ENCODE results near the gene ABHD2. TPM values are rescaled to one million over a fixed set of nuclear protein-coding genes. Genes with fewer than 3 reads are reported as not detected.

The ABHD2 gene
- polyA plus RNA-seq, 3 donors, result 30.8 to 67.1 (median 37.3) TPM

DNA sequence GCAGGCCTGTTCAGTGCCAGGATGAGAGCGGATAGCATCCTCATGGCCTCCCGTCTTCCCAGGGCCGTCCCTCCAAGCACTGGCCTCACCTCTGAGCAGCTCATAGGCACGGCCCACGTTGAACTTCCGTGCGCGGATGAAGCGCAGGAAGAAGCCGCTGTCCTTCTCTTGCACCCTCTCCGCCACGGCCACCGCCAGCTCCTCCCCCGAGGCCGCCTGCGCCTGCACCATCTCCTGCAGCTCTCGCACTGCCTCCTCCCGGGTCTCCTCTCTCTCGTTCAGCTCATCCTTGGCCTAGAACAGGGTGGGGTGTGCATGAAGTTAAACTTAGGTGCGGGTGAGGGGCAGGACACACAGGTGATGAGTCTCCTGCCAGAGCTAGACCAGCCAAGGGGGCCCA is 128.8 kb downstream of the ABHD2 start:
- no peaks in the 10 kb centered on the region for H3K79me2 ChIP-seq (ENCODE audit: insufficient read depth, low read length)
- H3K4me3 ChIP-seq (replicated peaks in 1 of 3; ENCODE audit: low read depth in 2 of 3, low read length in 3 of 3), result no peak overlapping the region
- TF ChIP-seq, protein P1, sequence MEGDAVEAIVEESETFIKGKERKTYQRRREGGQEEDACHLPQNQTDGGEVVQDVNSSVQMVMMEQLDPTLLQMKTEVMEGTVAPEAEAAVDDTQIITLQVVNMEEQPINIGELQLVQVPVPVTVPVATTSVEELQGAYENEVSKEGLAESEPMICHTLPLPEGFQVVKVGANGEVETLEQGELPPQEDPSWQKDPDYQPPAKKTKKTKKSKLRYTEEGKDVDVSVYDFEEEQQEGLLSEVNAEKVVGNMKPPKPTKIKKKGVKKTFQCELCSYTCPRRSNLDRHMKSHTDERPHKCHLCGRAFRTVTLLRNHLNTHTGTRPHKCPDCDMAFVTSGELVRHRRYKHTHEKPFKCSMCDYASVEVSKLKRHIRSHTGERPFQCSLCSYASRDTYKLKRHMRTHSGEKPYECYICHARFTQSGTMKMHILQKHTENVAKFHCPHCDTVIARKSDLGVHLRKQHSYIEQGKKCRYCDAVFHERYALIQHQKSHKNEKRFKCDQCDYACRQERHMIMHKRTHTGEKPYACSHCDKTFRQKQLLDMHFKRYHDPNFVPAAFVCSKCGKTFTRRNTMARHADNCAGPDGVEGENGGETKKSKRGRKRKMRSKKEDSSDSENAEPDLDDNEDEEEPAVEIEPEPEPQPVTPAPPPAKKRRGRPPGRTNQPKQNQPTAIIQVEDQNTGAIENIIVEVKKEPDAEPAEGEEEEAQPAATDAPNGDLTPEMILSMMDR (IDR thresholded peaks at IDR 0.05), result no peak
- H4K20me1 ChIP-seq (ENCODE audit: insufficient read depth, low read length), result no peaks in the 10 kb centered on the region
- Mint-ChIP-seq H3K27me3 (ENCODE audit: low read depth in 3 of 3) (peaks cover 2 to 6% (median 2%) of the 10 kb centered on the region in 3 donors), H3K9me3 (no peaks in the 10 kb centered on the region), H3K4me3 (no peak overlapping the region), H3K27ac (no peak overlapping the region), H3K4me1 (no peaks in the 10 kb centered on the region), H3K36me3 (no peaks in the 10 kb centered on the region)
- no peaks in the 10 kb centered on the region for H3K4me1 ChIP-seq (ENCODE audit: control insufficient read depth in 1 of 2, insufficient read depth in 2 of 2, low read length in 2 of 2)
- no peak overlapping the region for H3K27ac ChIP-seq (ENCODE audit: low read depth in 1 of 2, low read length in 2 of 2)
- H3K9me3 ChIP-seq (replicated peaks in 1 of 2; ENCODE audit: control insufficient read depth in 1 of 2, insufficient read depth in 1 of 2, low read length in 2 of 2), result no peaks in the 10 kb centered on the region
- DNase-seq, result no peak
- no peak overlapping the region for H3K9ac ChIP-seq (ENCODE audit: insufficient read depth, low read length, poor library complexity, severe bottlenecking)
- WGBS (ENCODE audit: insufficient coverage), result 96% methylated on average over 15 of the region's 20 CpGs
- H3K4me2 ChIP-seq (replicated peaks; ENCODE audit: extremely low read depth, low read length, poor library complexity, severe bottlenecking), result no peak overlapping the region
- intact Hi-C loops (cut with micrococcal nuclease), result no loop called here
- H3K36me3 ChIP-seq (replicated peaks in 1 of 2; ENCODE audit: control insufficient read depth in 1 of 2, insufficient read depth in 2 of 2, low read length in 2 of 2), result no peaks in the 10 kb centered on the region
- H3K27me3 ChIP-seq (ENCODE audit: control insufficient read depth in 2 of 2, insufficient read depth in 2 of 2, low read length in 2 of 2), result no peaks in the 10 kb centered on the region
- H2AFZ ChIP-seq (ENCODE audit: insufficient read depth, low read depth, low read length, poor library complexity, severe bottlenecking), result no peak overlapping the region

DNA sequence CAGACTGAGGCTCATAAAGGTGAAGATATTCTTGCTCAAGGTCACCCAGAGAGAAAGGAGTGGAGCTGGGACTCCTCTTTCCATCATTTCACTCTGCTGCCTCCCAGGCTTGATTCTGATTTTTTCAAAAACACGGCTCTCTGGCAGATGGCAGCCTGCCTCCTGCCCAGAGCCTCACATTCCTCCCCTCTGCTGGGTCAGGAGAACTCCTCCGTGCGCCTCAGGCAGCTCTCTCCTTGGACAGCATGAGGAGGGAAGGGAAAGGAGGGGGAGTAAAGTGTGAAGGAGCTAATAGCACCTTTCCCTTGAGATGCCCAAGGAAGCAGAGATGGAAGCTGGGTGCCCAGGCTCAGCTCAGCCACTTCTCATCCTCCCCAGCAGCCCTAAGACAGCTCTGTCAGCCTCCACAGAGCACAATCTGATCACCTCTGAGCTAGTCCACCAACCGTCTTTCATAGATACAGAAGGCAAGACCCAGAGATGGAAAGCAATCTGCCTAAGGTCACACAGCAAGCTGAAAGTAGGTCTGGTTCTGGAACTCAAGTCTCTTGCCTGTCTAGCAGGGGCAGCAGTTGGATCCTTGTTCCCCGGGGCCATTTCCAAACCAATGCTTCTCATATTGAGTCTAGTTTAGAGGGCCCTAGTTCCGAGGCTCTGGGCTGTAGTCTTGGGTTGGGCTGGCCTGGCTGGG is 129.6 kb downstream of the ABHD2 start:
- Histone ChIP-seq H3K4me3 (replicated peaks in 1 of 3; ENCODE audit: low read depth in 2 of 3, low read length in 3 of 3) (no peak overlapping the region), H3K27me3 (ENCODE audit: control insufficient read depth in 2 of 2, insufficient read depth in 2 of 2, low read length in 2 of 2) (no peaks in the 10 kb centered on the region), H3K4me2 (replicated peaks; ENCODE audit: extremely low read depth, low read length, poor library complexity, severe bottlenecking) (no peak overlapping the region), H3K9ac (ENCODE audit: insufficient read depth, low read length, poor library complexity, severe bottlenecking) (no peak overlapping the region), H3K9me3 (replicated peaks in 1 of 2; ENCODE audit: control insufficient read depth in 1 of 2, insufficient read depth in 1 of 2, low read length in 2 of 2) (no peaks in the 10 kb centered on the region), H2AFZ (ENCODE audit: insufficient read depth, low read depth, low read length, poor library complexity, severe bottlenecking) (no peak overlapping the region), H3K79me2 (ENCODE audit: insufficient read depth, low read length) (no peaks in the 10 kb centered on the region), H3K27ac (ENCODE audit: low read depth in 1 of 2, low read length in 2 of 2) (no peak overlapping the region), H4K20me1 (ENCODE audit: insufficient read depth, low read length) (no peaks in the 10 kb centered on the region), H3K4me1 (ENCODE audit: control insufficient read depth in 1 of 2, insufficient read depth in 2 of 2, low read length in 2 of 2) (no peaks in the 10 kb centered on the region), H3K36me3 (replicated peaks in 1 of 2; ENCODE audit: control insufficient read depth in 1 of 2, insufficient read depth in 2 of 2, low read length in 2 of 2) (no peaks in the 10 kb centered on the region)
- DNase-seq, result no peak
- H3K27me3 Mint-ChIP-seq (ENCODE audit: low read depth in 3 of 3), result peaks cover 2 to 6% (median 5%) of the 10 kb centered on the region in 3 donors
- H3K4me3 Mint-ChIP-seq, result no peak overlapping the region
- H3K27ac Mint-ChIP-seq, result no peak overlapping the region
- no peaks in the 10 kb centered on the region for H3K36me3 Mint-ChIP-seq
- H3K9me3 Mint-ChIP-seq, result no peaks in the 10 kb centered on the region
- TF ChIP-seq, protein P1 (IDR thresholded peaks at IDR 0.05), result no peak
- WGBS (ENCODE audit: insufficient coverage), result 97% methylated on average over 3 of the region's 6 CpGs
- H3K4me1 Mint-ChIP-seq, result no peaks in the 10 kb centered on the region
- intact Hi-C loops (cut with micrococcal nuclease), result no loop called here
